H9 (cell line): ENCODE data around the gene ABR. TPM values are rescaled to one million over a fixed set of nuclear protein-coding genes. Genes with fewer than 3 reads are reported as not detected.

Experiments
- DNase-seq: peaks from one replicate; pipeline ENCODE4 v3.0.0-alpha.2; 2017
- H2AFZ ChIP-seq: one replicate; pipeline ENCODE4 v1.6.1; 2013; ENCODE audit warnings: mild to moderate bottlenecking, low read length, control low read depth, moderate library complexity
- H2AK5ac ChIP-seq: 2 replicates; pipeline ENCODE4 v1.6.1; 2013; ENCODE audit warnings: low read length, control low read depth, mixed read lengths; ENCODE audit not compliant: insufficient read length
- H2BK120ac ChIP-seq: one replicate; pipeline ENCODE4 v1.6.1; 2013; ENCODE audit warnings: low read depth, mild to moderate bottlenecking, low read length, control low read depth, inconsistent platforms; ENCODE audit not compliant: poor library complexity, severe bottlenecking
- H2BK12ac ChIP-seq: 2 replicates; pipeline ENCODE4 v1.6.1; 2013; ENCODE audit warnings: low read length, control low read depth, mixed read lengths, low read depth; ENCODE audit not compliant: insufficient read length
- H2BK15ac ChIP-seq: 2 replicates; pipeline ENCODE4 v1.6.1; 2013; ENCODE audit warnings: low read depth, low read length, control low read depth
- H2BK20ac ChIP-seq: one replicate; pipeline ENCODE4 v1.6.1; 2013; ENCODE audit warnings: low read depth, mild to moderate bottlenecking, low read length, control low read depth, inconsistent platforms; ENCODE audit not compliant: poor library complexity, severe bottlenecking
- H2BK5ac ChIP-seq: 2 replicates; pipeline ENCODE4 v1.6.1; 2013; ENCODE audit warnings: low read length, control low read depth, mixed read lengths; ENCODE audit not compliant: insufficient read length
- H3K14ac ChIP-seq: 2 replicates; pipeline ENCODE4 v1.6.1; 2013; ENCODE audit warnings: low read length, control low read depth; ENCODE audit not compliant: insufficient read depth
- H3K18ac ChIP-seq: 2 replicates; pipeline ENCODE4 v1.6.1; 2013; ENCODE audit warnings: low read depth, mild to moderate bottlenecking, mixed read lengths, low read length, control low read depth; ENCODE audit not compliant: insufficient read length
- H3K23ac ChIP-seq: 2 replicates; pipeline ENCODE4 v1.6.1; 2013; ENCODE audit warnings: low read length, control low read depth, mixed read lengths, low read depth; ENCODE audit not compliant: insufficient read length
- H3K23me2 ChIP-seq: 2 replicates; pipeline ENCODE4 v1.6.1; 2013; ENCODE audit warnings: low read depth, mild to moderate bottlenecking, mixed read lengths, low read length, control low read depth; ENCODE audit not compliant: insufficient read length, poor library complexity, severe bottlenecking
- H3K27ac ChIP-seq: 2 replicates; pipeline ENCODE4 v1.5.1; 2013; ENCODE audit warnings: low read length, control low read depth, mixed read lengths, low read depth; ENCODE audit not compliant: insufficient read length
- H3K27me3 ChIP-seq: 2 replicates; pipeline ENCODE4 v1.6.1; 2013; ENCODE audit warnings: low read length, control low read depth, inconsistent platforms; ENCODE audit not compliant: insufficient read depth
- H3K4ac ChIP-seq: 2 replicates; pipeline ENCODE4 v1.6.1; 2013; ENCODE audit warnings: low read depth, mild to moderate bottlenecking, control low read depth, inconsistent platforms, low read length, moderate library complexity
- H3K4me1 ChIP-seq: 2 replicates; pipeline ENCODE4 v1.6.1; 2013; ENCODE audit warnings: low read length, control low read depth, inconsistent platforms; ENCODE audit not compliant: insufficient read depth
- H3K4me2 ChIP-seq: 2 replicates; pipeline ENCODE4 v1.6.1; 2013; ENCODE audit warnings: low read length, control low read depth, mixed read lengths; ENCODE audit not compliant: insufficient read length, insufficient read depth
- H3K56ac ChIP-seq: 2 replicates; pipeline ENCODE4 v1.6.1; 2013; ENCODE audit warnings: low read depth, mild to moderate bottlenecking, mixed read lengths, low read length, control low read depth; ENCODE audit not compliant: insufficient read length
- H3K79me1 ChIP-seq: 2 replicates; pipeline ENCODE4 v1.6.1; 2013; ENCODE audit warnings: low read depth, mild to moderate bottlenecking, moderate library complexity, low read length, control low read depth, inconsistent platforms; ENCODE audit not compliant: insufficient read depth, poor library complexity, severe bottlenecking
- H3K79me2 ChIP-seq: 2 replicates; pipeline ENCODE4 v1.6.1; 2013; ENCODE audit warnings: low read length, control low read depth, inconsistent platforms; ENCODE audit not compliant: insufficient read depth
- H3K9ac ChIP-seq: 2 replicates; pipeline ENCODE4 v1.6.1; 2013; ENCODE audit warnings: low read length, control low read depth, mixed read lengths; ENCODE audit not compliant: insufficient read length; ENCODE audit errors: extremely low read depth
- H3K9me3 ChIP-seq: one replicate; pipeline ENCODE4 v1.6.1; 2013; ENCODE audit warnings: low read depth, low read length, inconsistent platforms; ENCODE audit not compliant: control insufficient read depth
- H3T11ph ChIP-seq: one replicate; pipeline ENCODE4 v1.6.1; 2013; ENCODE audit warnings: mild to moderate bottlenecking, low read length, control low read depth, inconsistent platforms
- H4K20me1 ChIP-seq: one replicate; pipeline ENCODE4 v1.6.1; 2013; ENCODE audit not compliant: control insufficient read depth, insufficient read length, insufficient read depth
- H4K5ac ChIP-seq: 2 replicates; pipeline ENCODE4 v1.6.1; 2013; ENCODE audit warnings: low read depth, mild to moderate bottlenecking, mixed read lengths, low read length, control low read depth; ENCODE audit not compliant: insufficient read length
- H4K8ac ChIP-seq: replicated peaks from 2 replicates; pipeline ENCODE4 v1.6.1; 2013; ENCODE audit warnings: low read length, control low read depth, mixed read lengths, low read depth; ENCODE audit not compliant: insufficient read length
- H4K91ac ChIP-seq: 2 replicates; pipeline ENCODE4 v1.6.1; 2013; ENCODE audit warnings: low read depth, mild to moderate bottlenecking, moderate library complexity, mixed read lengths, low read length, control low read depth; ENCODE audit not compliant: insufficient read length
- H3K27ac Mint-ChIP-seq, 3 experiments: 2 replicates in 2 of 3; 3 replicates in 1 of 3; pipeline ENCODE4 v1.8.0; 2020 to 2021; ENCODE audit warnings: mixed read lengths in 3 of 3, mild to moderate bottlenecking in 1 of 3, moderate library complexity in 1 of 3
- H3K27me3 Mint-ChIP-seq: 2 replicates; pipeline ENCODE4 v1.8.0; 2021; ENCODE audit warnings: low read depth, mild to moderate bottlenecking, moderate library complexity, mixed read lengths
- H3K36me3 Mint-ChIP-seq, 3 experiments: 2 replicates in 2 of 3; 3 replicates in 1 of 3; pipeline ENCODE4 v1.8.0; 2020 to 2021; ENCODE audit warnings: low read depth in 3 of 3, mixed read lengths in 3 of 3; ENCODE audit not compliant: insufficient read depth in 1 of 3
- H3K4me1 Mint-ChIP-seq, 2 experiments: 2 replicates each; pipeline ENCODE4 v1.8.0; 2020; ENCODE audit warnings: mixed read lengths in 2 of 2
- H3K4me3 Mint-ChIP-seq, 2 experiments: 2 replicates in 1 of 2; 3 replicates in 1 of 2; pipeline ENCODE4 v1.8.0; 2020 to 2021; ENCODE audit warnings: mild to moderate bottlenecking in 2 of 2, mixed read lengths in 2 of 2, moderate library complexity in 1 of 2
- H3K9me3 Mint-ChIP-seq, 2 experiments: 2 replicates in 1 of 2; 3 replicates in 1 of 2; pipeline ENCODE4 v1.8.0; 2020; ENCODE audit warnings: mild to moderate bottlenecking in 2 of 2, mixed read lengths in 2 of 2, moderate library complexity in 1 of 2
- WGBS: extraction: QIAGEN DNeasy Blood & Tissue Kit; methylation state at CpG from one replicate; pipeline ENCODE4 v1.1.7; 2013; ENCODE audit warnings: missing lambda C conversion rate, low lambda C conversion rate, mixed read lengths; ENCODE audit not compliant: insufficient read length; ENCODE audit errors: extremely low coverage; 5-methylcytosine and 5-hydroxymethylcytosine counted together
- total RNA-seq: library from RNA; stranded (reverse); gene quantifications from 2 replicates; pipeline ENCODE4 v1.2.1, GENCODE V29; 2021
- TF ChIP-seq, protein P1 (sequence below): fragments of 200-600 bp; sonication (generic); conservative IDR thresholded peaks from 3 replicates; pipeline ENCODE4 v1.8.0; 2021; ENCODE audit warnings: antibody characterized with exemption, mild to moderate bottlenecking

ABR gene
- total RNA-seq, 1 experiment from 2014 or later = 34.7 TPM

DNA sequence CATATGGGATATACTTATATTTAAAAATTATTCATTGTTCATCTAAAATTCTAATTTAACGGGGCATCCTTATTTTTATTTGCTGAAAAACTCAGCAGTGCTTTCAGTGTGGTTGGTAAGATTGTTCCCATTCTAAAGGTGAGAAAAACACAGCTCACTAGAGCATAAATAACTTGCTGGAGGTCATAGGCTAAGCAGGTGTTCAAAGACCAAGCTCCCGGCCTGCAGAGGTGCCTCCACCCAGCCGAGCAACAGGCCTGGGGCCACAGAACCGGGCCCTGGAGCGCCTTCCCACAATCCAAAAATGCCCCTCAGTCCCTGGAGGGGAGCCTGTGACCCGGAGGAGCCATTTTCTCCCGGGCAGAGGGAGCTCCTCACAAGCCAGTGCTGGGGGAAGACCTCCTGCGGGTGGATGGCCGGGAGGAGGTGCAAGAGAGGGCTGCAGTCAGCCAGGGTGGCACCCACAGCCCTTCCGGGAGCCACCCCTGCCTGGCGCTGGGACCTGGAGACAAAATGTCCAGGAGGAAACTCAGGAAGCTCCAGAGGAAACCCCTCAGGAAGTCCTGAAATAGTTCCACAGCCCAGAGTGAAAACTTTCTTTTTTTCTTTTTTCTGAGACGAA, 14.7 kb downstream of the ABR start:
- Histone ChIP-seq H2BK12ac (no peak overlapping the region), H2AK5ac (no peak overlapping the region), H3K9me3 (no peaks in the 10 kb centered on the region), H3K4me2 (no peak overlapping the region), H3K79me2 (no peaks in the 10 kb centered on the region), H3K27ac (no peak overlapping the region), H3K4ac (no peak overlapping the region), H2BK20ac (no peak overlapping the region), H3K4me1 (no peaks in the 10 kb centered on the region), H3K14ac (no peak overlapping the region), H3K56ac (no peak overlapping the region), H3K9ac (no peak overlapping the region), H3K23me2 (no peaks in the 10 kb centered on the region), H4K91ac (no peak overlapping the region), H3K23ac (no peak overlapping the region), H4K8ac (no peak overlapping the region), H3K79me1 (no peaks in the 10 kb centered on the region), H3K18ac (no peak overlapping the region), H2AFZ (no peak overlapping the region), H3K27me3 (no peaks in the 10 kb centered on the region), H4K20me1 (no peaks in the 10 kb centered on the region), H2BK120ac (no peak overlapping the region), H3T11ph (no peak overlapping the region), H4K5ac (no peak overlapping the region), H2BK5ac (no peak overlapping the region), H2BK15ac (no peak overlapping the region)
- Mint-ChIP-seq H3K4me1 (peaks cover 8 to 11% of the 10 kb centered on the region in 2 experiments), H3K9me3 (no peaks in the 10 kb centered on the region), H3K4me3 (no peak overlapping the region), H3K36me3 (peaks cover 0 to 4% (median 3%) of the 10 kb centered on the region in 3 experiments; a peak in 2 of 7 replicates), H3K27me3 (peaks cover 8% of the 10 kb centered on the region), H3K27ac (no peak overlapping the region)
- no peak for DNase-seq
- TF ChIP-seq, protein P1, sequence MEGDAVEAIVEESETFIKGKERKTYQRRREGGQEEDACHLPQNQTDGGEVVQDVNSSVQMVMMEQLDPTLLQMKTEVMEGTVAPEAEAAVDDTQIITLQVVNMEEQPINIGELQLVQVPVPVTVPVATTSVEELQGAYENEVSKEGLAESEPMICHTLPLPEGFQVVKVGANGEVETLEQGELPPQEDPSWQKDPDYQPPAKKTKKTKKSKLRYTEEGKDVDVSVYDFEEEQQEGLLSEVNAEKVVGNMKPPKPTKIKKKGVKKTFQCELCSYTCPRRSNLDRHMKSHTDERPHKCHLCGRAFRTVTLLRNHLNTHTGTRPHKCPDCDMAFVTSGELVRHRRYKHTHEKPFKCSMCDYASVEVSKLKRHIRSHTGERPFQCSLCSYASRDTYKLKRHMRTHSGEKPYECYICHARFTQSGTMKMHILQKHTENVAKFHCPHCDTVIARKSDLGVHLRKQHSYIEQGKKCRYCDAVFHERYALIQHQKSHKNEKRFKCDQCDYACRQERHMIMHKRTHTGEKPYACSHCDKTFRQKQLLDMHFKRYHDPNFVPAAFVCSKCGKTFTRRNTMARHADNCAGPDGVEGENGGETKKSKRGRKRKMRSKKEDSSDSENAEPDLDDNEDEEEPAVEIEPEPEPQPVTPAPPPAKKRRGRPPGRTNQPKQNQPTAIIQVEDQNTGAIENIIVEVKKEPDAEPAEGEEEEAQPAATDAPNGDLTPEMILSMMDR = no peak
- WGBS = no CpG with 5 or more reads among the region's 12 CpGs
